ENCODE measurements around the gene MYBPC2.

DNA sequence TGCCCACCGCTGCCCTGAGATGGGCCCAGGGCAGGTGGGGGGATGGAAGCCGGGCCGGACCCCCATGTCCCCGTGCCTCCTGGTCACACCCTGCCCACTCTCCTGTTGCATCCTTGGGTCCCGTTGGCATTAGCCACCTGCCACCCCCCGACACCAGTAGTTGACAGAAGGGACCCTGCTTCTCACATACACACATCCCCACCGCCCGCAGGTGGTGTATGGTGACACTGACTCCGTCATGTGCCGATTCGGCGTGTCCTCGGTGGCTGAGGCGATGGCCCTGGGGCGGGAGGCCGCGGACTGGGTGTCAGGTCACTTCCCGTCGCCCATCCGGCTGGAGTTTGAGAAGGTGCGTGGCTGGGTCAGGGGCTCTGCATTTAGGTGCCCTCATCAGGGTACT, 19.2 kb upstream of the MYBPC2 start:
- TF ChIP-seq, protein P1, sequence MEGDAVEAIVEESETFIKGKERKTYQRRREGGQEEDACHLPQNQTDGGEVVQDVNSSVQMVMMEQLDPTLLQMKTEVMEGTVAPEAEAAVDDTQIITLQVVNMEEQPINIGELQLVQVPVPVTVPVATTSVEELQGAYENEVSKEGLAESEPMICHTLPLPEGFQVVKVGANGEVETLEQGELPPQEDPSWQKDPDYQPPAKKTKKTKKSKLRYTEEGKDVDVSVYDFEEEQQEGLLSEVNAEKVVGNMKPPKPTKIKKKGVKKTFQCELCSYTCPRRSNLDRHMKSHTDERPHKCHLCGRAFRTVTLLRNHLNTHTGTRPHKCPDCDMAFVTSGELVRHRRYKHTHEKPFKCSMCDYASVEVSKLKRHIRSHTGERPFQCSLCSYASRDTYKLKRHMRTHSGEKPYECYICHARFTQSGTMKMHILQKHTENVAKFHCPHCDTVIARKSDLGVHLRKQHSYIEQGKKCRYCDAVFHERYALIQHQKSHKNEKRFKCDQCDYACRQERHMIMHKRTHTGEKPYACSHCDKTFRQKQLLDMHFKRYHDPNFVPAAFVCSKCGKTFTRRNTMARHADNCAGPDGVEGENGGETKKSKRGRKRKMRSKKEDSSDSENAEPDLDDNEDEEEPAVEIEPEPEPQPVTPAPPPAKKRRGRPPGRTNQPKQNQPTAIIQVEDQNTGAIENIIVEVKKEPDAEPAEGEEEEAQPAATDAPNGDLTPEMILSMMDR (IDR thresholded peaks at IDR 0.05) = no peak
- no peak for TF ChIP-seq SIN3A (IDR thresholded peaks at IDR 0.05; ENCODE audit: borderline replicate concordance, low read depth, low read length)
- TF ChIP-seq RAD21 (IDR thresholded peaks at IDR 0.05; ENCODE audit: low read length) = no peak
- TF ChIP-seq, protein P2, sequence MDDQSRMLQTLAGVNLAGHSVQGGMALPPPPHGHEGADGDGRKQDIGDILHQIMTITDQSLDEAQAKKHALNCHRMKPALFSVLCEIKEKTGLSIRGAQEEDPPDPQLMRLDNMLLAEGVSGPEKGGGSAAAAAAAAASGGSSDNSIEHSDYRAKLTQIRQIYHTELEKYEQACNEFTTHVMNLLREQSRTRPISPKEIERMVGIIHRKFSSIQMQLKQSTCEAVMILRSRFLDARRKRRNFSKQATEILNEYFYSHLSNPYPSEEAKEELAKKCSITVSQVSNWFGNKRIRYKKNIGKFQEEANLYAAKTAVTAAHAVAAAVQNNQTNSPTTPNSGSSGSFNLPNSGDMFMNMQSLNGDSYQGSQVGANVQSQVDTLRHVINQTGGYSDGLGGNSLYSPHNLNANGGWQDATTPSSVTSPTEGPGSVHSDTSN (IDR thresholded peaks at IDR 0.05) = no peak
- no peak for TF ChIP-seq POLR2AphosphoS5 (IDR thresholded peaks at IDR 0.05; ENCODE audit: low read depth, low read length)
- no peak for TF ChIP-seq RCOR1 (IDR thresholded peaks at IDR 0.05; ENCODE audit: low read length)
- TF ChIP-seq, protein P3, sequence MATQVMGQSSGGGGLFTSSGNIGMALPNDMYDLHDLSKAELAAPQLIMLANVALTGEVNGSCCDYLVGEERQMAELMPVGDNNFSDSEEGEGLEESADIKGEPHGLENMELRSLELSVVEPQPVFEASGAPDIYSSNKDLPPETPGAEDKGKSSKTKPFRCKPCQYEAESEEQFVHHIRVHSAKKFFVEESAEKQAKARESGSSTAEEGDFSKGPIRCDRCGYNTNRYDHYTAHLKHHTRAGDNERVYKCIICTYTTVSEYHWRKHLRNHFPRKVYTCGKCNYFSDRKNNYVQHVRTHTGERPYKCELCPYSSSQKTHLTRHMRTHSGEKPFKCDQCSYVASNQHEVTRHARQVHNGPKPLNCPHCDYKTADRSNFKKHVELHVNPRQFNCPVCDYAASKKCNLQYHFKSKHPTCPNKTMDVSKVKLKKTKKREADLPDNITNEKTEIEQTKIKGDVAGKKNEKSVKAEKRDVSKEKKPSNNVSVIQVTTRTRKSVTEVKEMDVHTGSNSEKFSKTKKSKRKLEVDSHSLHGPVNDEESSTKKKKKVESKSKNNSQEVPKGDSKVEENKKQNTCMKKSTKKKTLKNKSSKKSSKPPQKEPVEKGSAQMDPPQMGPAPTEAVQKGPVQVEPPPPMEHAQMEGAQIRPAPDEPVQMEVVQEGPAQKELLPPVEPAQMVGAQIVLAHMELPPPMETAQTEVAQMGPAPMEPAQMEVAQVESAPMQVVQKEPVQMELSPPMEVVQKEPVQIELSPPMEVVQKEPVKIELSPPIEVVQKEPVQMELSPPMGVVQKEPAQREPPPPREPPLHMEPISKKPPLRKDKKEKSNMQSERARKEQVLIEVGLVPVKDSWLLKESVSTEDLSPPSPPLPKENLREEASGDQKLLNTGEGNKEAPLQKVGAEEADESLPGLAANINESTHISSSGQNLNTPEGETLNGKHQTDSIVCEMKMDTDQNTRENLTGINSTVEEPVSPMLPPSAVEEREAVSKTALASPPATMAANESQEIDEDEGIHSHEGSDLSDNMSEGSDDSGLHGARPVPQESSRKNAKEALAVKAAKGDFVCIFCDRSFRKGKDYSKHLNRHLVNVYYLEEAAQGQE (IDR thresholded peaks at IDR 0.05; ENCODE audit: low read depth, low read length) = no peak
- TF ChIP-seq RFX5 (IDR thresholded peaks at IDR 0.05; ENCODE audit: low read length) = no peak
- no peak for TF ChIP-seq TAF1 (IDR thresholded peaks at IDR 0.05; ENCODE audit: borderline replicate concordance, low read depth, low read length)
- TF ChIP-seq, protein P4, sequence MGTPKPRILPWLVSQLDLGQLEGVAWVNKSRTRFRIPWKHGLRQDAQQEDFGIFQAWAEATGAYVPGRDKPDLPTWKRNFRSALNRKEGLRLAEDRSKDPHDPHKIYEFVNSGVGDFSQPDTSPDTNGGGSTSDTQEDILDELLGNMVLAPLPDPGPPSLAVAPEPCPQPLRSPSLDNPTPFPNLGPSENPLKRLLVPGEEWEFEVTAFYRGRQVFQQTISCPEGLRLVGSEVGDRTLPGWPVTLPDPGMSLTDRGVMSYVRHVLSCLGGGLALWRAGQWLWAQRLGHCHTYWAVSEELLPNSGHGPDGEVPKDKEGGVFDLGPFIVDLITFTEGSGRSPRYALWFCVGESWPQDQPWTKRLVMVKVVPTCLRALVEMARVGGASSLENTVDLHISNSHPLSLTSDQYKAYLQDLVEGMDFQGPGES (IDR thresholded peaks at IDR 0.05; ENCODE audit: low read depth, low read length) = no peak
- TF ChIP-seq, protein P5, sequence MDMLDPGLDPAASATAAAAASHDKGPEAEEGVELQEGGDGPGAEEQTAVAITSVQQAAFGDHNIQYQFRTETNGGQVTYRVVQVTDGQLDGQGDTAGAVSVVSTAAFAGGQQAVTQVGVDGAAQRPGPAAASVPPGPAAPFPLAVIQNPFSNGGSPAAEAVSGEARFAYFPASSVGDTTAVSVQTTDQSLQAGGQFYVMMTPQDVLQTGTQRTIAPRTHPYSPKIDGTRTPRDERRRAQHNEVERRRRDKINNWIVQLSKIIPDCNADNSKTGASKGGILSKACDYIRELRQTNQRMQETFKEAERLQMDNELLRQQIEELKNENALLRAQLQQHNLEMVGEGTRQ (IDR thresholded peaks at IDR 0.05; ENCODE audit: borderline replicate concordance, low read depth, low read length) = no peak
- TF ChIP-seq, protein P6, sequence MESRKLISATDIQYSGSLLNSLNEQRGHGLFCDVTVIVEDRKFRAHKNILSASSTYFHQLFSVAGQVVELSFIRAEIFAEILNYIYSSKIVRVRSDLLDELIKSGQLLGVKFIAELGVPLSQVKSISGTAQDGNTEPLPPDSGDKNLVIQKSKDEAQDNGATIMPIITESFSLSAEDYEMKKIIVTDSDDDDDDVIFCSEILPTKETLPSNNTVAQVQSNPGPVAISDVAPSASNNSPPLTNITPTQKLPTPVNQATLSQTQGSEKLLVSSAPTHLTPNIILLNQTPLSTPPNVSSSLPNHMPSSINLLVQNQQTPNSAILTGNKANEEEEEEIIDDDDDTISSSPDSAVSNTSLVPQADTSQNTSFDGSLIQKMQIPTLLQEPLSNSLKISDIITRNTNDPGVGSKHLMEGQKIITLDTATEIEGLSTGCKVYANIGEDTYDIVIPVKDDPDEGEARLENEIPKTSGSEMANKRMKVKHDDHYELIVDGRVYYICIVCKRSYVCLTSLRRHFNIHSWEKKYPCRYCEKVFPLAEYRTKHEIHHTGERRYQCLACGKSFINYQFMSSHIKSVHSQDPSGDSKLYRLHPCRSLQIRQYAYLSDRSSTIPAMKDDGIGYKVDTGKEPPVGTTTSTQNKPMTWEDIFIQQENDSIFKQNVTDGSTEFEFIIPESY (IDR thresholded peaks at IDR 0.05; ENCODE audit: borderline replicate concordance, low read depth) = no peak
- TF ChIP-seq, protein P7, sequence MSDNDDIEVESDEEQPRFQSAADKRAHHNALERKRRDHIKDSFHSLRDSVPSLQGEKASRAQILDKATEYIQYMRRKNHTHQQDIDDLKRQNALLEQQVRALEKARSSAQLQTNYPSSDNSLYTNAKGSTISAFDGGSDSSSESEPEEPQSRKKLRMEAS (IDR thresholded peaks at IDR 0.05; ENCODE audit: low read depth) = no peak
- no peak for TF ChIP-seq GABPA (IDR thresholded peaks at IDR 0.05; ENCODE audit: low read depth)

Measured in SK-N-SH (cell line).